Epithelial cell of proximal tubule (primary cell): ENCODE data around the gene DLL1. TPM values are rescaled to one million over a fixed set of nuclear protein-coding genes. Genes with fewer than 3 reads are reported as not detected.

Experiments used
- DNase-seq: peaks from one replicate; pipeline ENCODE4 v3.0.0-alpha.2; 2011; ENCODE audit warnings: low read depth
- H3K4me3 ChIP-seq: 2 replicates; pipeline ENCODE4 v1.5.1; 2011; ENCODE audit warnings: low read depth, mild to moderate bottlenecking, low read length
- total RNA-seq: library from RNA; depleted of rRNA; stranded (reverse); fragments of >200 nt; gene quantifications from 2 replicates; pipeline ENCODE4 v1.2.3, GENCODE V29; 2015
- TF ChIP-seq, protein P1 (sequence below): conservative IDR thresholded peaks from 2 replicates; pipeline ENCODE4 v1.5.1; 2012; ENCODE audit warnings: low read depth, mild to moderate bottlenecking, low read length

DLL1 gene
- total RNA-seq, 1 donor from 2014 or later: 1.7 TPM

DNA sequence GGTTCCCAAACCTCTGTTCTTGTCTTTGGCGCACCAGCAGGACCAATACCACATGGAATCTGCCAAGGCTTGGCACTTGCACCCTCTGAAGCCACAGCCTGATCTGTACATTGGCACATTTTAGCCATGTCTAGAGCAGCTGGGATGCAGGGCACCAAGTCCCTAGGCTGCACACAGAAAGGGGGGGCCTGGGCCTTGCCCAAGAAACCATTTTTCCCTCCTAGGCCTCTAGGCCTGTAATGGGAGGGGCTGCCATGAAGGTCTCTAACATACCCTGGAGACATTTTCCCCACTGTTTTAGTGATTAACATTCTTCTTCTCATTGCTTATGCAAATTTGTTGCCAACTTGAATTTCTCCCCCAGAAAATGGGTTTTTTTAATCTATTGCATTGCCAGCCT, 10.3 kb upstream of the DLL1 start:
- no peak overlapping the region for H3K4me3 ChIP-seq
- no peak for DNase-seq
- TF ChIP-seq, protein P1, sequence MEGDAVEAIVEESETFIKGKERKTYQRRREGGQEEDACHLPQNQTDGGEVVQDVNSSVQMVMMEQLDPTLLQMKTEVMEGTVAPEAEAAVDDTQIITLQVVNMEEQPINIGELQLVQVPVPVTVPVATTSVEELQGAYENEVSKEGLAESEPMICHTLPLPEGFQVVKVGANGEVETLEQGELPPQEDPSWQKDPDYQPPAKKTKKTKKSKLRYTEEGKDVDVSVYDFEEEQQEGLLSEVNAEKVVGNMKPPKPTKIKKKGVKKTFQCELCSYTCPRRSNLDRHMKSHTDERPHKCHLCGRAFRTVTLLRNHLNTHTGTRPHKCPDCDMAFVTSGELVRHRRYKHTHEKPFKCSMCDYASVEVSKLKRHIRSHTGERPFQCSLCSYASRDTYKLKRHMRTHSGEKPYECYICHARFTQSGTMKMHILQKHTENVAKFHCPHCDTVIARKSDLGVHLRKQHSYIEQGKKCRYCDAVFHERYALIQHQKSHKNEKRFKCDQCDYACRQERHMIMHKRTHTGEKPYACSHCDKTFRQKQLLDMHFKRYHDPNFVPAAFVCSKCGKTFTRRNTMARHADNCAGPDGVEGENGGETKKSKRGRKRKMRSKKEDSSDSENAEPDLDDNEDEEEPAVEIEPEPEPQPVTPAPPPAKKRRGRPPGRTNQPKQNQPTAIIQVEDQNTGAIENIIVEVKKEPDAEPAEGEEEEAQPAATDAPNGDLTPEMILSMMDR: no peak

DNA sequence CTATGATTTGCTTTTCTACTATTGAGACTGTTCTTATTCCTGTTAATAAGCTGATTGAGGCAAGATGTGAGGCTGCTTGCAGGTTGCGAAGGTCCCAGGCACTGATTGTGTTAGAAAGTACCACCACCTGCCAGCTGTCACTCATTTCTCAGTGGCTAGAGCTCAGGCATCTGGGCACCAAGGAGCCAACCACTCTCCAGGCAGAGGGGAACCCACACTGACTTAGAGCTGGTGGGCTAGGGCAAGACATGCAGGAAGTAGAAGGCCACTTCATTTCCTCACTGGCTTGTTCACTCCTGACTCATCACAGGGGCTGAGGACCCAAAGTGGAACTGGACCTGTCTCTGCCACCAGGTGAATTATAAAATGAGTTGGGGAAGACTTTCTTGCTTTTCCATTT, 7.8 kb upstream of the DLL1 start:
- TF ChIP-seq, protein P1: no peak
- H3K4me3 ChIP-seq: no peak overlapping the region
- DNase-seq: no peak

DNA sequence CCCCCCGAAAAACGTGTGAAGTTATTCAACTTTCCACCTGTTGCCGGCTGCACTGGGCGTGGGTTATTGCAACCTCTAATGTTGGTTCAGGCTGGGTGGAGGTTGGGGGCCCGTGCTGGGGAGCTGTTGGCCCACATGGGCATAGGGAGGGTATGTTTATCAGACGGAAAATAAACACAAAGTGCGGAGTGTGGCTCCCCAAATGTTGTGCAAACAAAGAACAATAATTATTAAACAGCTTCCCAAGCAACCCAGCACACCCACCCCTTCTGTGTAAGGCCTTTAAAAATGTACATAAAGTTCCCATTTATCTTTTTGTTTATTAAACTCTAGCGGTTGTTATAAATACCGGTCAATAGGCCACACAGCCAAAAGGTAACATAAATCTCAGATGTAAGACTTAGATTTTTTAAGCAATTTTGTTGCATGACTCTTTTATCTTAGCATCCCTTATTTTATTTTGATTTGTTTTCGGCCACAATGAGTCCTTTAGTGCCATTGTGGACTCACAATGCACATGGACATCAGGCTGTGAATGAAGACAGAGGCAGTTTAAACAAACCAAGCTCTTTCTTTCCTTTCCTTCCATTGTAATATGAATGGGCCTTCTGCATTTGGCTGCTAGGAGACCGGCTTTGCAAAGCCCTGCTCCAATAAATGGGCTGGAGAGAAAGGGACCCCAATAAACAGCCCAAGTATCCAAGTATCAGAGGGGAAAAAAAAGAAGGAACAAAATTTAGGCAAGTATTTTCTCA, 6.9 kb upstream of the DLL1 start:
- DNase-seq: no peak
- TF ChIP-seq, protein P1: no peak
- no peak overlapping the region for H3K4me3 ChIP-seq

DNA sequence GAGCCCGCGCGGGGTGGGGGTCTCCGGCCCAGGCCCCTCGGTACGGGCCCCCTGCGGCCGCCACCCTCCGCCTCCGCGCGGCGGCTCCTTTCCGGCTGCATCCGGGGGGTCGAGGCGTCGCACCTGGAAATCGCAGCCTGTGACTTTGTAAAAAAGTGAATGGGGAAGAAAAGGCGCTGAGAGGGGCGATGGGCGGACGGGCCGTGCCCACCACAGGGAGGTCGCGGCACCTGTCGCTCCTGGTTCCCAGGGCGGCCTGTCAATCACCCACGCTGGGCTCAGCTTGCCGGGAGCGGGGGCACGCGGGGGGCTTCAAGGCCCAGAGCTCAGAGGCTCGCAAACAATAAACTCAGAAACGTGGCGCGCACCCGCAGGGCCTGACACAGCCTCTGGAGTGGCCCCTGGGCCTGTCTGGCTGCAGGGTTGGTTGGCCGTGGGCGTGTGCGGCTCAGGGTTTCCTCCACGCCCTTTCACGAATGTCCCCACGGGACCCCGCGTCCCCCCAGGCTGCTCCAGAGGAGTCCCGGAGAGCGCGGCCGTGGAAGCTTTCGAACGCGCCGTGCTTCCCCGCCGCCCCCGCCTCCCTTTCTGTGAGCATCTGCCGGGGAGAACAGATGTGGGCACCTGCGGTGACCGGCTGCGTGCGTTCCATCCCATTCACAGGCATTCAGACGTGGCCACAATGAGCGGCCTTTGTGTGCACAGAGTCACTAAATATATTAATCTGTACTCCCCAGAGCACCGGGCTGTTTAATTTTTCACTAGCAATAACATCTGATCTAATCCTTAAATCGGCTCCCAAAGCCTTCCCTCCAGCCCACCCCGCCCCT, 6.1 kb upstream of the DLL1 start:
- DNase-seq: no peak
- TF ChIP-seq, protein P1: no peak
- H3K4me3 ChIP-seq: no peak overlapping the region

DNA sequence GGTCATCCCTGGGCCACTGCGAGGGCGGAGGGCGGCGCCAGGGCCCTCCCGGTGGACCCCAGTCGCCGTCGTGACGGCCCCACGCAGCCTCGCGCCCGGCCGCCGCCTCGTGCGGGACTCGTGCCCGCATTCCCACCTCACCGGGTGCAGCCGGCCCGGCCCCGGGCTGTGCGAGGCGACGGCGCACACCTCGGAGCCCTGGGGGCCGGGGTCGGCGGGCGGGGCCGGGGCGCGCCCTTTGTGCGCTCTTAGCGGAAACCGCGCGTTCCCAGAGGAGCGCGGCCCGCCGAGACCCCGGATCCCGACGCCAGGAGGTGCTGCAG, 5.5 kb upstream of the DLL1 start:
- no peak for DNase-seq
- H3K4me3 ChIP-seq: peak overlapping the region; percentile 54
- TF ChIP-seq, protein P1: no peak

DNA sequence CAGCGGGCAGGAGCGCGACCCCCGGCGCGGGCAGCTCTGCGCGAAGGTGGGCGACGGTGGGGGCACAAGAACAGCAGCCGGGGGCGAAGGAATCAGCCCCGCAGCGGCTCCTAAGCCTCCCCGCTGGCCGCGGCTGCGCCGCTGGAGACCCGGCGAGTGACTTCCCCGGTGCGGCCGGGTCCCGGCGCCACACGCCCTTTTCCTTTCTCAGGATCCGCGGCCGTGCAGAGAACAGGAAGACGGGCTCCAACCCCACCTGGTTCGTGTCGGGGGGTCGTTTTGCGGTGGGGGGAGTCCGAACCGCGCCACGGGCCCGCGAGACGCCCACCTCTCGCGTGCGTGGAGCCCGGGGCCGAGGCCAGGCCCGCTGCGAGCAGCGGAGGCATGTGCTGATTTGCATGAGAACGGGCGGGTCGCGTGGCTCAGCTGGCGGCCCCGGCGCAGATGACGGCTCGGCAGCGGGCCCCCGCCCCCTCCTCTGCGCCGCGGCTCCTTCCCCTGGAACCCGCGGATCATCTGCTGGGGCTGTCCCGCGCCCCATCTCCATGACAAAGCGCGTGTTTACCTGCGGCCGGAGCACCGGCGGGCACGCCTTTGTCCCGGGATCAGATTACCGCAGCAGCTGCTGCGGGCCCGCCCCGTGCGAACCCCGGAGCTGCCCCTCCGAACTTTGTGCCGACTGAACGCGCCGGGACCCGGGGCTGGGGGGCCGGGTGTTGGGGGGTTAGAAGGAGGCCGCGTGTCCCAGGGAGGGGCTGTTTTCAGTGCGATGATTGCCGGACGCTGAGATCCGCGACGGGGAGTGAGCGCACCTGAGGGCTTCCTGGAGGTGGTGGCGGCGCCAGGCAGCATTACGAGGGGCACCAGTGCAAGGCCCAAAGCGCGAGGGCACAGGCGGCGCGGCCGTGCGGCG, 4.9 kb upstream of the DLL1 start:
- peak overlapping the region; percentile 54 for H3K4me3 ChIP-seq
- no peak for DNase-seq
- TF ChIP-seq, protein P1: no peak
